COLO829 (cell line): ENCODE results near the gene P4HTM.

ENCODE experiments used
- DNase-seq: peaks from one replicate; pipeline ENCODE4 v3.0.0; 2012; ENCODE audit warnings: low spot score

The P4HTM gene

DNA sequence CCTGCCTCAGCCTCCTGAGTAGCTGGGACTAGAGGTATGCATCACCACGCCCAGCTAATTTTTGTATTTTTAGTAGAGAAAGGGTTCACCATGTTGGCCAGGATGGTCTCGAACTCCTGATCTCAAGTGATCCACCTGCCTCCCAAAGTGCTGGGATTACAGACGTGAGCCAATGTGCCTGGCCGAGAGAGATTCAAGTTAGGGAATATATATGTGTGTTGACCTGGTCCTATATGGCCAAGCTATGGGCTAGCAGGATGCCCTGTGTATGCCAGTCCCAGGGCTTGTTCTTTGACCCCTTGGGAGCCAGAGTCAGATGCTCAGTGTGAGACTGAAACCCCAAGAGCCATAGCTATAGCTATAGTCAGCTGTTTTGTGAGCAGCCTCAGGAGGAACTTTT is 33.7 kb downstream of the P4HTM start:
- no peak for DNase-seq

DNA sequence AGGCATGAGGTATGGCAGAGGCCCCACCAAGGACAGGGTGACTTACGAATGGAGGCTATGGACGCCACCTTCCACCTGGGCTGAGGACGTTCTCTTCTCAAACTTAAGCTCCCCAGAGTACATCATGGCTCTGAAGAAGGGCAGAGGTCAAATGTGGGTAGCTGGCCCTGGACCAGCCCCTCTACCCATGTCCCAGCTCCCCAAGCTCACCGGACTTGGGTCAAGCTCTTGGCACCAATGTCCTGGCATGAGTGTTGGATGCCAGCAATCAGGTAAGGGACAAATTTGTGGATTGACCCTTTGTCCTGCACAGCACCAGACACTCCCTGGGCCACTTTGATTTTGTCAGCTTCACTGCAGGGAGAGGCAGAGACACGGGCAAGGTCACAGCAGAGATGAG is 34.4 kb downstream of the P4HTM start:
- DNase-seq = no peak

DNA sequence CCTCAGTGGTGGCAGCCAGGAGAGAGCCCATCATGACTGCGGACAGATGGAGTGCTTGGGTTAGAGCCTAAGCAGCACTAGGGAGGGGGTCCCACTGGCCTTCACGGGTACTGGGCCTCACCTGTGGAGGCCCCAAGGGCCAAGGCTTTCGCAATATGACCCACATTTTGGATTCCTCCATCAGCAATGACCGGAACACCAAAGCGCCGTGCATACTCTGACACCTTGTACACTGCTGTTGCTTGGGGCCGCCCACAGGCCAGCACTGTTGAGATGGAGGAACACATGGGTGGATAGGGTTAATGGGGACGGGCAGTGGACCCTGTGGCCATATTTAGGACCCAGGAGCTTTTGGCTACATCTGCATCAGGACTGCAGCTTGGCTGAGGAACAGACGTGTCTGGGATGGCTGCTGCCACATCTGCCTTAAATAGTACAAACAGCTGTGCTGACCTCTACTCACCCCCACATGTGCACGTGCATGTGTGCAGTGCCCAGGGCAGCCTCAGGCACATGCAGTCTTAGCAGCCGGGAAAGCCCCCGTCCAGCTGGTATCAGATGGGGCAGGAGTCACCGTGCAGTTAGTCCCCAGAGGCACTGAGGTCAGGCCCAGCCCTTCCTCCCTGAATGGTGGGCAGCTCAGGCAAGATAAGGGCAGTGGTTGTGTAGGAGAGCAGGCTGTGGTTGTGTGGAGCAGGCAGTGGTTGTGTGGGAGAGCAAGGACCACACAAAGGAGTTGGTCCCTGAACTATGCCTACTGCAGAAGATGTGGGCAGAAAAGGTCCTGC is 35.2 kb downstream of the P4HTM start:
- no peak for DNase-seq

DNA sequence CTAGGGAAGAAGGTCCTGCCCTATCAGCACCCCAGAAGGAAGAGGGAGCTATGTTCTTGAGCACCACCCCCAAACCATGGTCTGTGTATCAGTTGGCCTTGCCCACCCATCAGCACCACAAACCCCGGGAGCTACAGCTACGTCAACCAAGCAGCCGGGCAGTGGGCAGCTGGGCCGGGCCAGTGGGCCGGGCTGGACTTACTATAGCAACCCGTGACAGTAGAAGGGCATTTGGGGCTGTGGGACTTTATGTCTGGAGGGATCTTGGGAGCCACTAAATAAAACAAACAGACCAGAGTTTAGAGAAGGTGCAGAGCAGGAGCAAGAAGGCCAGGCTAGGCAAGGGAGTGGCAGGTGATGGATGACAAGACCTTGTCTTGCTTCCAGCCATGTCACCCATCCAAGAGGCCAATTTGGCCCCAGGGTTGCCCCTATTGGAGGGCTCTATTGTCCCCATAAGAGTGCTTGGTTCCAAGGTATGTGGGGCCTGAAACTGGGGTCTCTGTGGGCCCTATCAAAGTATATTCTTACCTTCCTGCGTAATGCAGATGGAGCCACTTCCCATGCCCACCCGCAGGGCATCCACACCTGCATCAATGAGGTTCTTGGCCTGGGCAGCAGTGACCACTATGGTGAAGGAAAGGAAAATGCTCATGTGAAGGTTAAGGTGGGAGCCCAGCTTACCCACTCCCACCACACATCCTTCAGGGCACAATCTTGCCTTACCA is 35.9 kb downstream of the P4HTM start:
- no peak for DNase-seq

DNA sequence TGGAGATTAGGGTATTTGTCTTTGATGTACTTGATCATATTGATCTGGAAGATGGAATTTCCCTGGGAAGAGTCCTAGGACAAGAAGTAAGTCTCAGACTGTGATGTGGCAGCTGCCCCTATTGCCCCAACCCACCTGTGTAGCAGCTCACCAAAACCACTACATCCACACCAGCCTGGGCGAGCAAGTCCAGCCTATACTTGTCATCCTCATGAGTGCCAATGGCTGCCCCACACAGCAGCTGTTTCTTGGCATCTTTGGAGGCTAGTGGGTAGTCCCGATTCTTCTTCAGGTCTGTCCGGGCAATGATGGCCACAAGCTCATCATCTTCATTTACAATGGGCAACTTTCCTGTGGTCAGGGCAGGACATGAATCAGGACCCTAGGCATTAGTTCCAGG is 36.5 kb downstream of the P4HTM start:
- no peak for DNase-seq

DNA sequence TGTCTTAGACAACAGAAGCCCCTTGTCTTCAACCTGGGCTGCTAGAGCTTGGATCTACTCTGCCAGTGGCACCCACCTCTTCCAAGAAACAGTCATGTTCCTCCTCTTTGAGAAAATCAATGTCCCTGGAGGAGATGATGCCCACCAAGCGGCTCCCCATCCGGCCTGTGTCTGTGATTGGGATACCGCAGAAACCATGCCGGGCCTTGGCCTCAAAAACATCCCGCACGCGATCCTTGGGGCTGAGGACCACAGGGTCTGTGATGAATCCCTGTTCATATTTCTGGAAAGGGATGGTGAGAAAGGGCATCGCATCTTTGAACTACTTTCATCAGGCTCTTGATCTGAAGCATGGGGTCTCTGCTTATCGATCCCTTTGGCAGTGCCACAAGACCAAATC is 37.6 kb downstream of the P4HTM start:
- DNase-seq = no peak

DNA sequence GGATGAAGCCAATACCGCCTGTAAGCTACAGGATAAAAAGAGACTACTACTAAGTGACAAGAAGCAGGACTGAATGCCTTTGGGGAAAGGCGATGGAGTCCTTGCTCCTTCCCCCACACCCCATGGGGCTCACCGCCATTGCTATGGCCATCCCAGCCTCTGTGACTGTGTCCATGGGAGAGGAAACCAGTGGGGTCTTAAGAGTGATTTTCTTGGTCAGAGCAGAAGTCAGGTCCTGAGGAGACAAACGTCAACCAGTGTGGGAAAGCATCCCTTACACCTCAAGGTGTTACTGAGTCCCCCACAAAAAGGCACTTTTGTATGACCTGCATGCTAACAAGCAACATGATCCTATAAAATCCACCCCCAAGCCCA is 38.2 kb downstream of the P4HTM start:
- no peak for DNase-seq

DNA sequence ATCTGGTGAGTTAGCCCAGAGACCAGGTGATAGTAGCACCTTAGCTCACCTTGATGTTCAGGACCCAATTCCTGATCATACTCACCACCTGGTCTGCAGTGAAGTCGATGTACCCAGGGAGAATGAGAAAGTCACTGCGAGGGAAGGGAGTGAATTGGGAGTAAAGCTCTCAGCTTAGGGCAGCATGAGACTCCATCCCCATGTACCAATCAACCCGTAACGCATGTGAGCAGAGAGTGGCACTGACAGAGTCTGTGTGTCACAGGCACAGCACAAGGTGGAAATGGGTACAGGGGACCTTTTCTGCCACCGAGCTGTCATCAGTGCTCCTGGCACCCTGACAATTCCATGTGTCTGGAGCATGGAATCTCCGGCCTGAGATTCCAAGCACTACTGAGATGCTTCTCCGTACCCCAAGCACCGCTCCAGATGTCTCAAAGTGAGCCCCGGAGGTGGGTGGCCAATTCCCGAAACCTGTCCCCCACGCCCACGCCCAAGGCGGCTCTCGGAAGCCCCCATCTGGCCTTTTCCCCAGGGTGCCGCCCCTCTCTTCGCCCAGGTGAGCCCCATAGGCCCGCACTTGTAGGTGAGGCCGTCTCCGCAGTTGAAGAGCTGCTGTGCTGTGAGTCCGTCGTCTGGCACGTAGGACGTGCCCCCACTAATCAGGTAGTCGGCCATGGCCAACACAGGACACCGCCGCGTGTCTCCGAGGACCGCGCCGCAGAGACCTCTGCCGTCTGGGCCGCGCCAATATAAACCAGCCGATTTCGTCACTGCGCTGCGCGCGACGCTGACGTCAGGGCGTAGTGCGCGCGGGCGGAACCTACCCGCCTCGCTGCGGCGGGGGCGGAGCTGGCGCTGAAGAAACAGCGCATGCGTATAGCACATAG is 38.9 kb downstream of the P4HTM start, which contains the start of gene IMPDH2:
IMPDH2 (minus strand) TSS at position 726 of the 890 bp plus-strand sequence; CDS start at position 678, 48 bp downstream.
- DNase-seq = peak; percentile 89

DNA sequence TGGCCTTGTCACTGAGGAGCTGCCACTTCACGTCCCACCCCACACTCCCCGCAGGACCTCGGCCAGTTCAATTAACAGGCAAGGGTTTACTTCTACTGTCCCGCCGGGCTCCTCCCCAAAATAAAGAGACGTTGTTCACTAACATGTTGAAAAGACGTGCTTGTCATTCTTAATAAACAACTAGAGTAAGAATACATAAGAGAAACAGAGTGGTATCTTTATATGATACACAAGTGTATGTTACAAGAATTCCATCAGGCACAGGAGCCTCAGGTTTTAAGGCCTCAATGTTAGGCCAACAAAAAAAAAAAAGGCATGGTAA is 39.5 kb downstream of the P4HTM start:
- DNase-seq = no peak

DNA sequence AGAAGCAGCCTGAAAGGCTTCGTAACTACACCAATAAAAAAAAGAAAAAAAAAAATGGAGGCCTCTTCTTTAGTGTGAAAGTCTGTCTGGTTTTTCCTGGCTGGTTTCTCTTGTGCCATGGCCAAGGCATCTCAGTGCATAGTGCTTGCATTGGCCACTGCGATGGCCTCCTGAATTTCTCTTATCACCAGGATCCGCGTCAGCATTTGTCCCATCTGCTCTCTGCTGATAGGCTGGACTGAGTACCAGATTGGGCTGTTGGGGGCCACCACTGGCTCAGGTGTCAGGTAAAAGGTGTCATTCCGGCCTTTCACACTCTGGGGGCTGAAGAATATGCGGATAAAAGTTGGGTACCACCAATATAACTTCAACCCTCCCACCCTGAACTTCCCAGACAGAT is 40.3 kb downstream of the P4HTM start:
- DNase-seq = no peak

DNA sequence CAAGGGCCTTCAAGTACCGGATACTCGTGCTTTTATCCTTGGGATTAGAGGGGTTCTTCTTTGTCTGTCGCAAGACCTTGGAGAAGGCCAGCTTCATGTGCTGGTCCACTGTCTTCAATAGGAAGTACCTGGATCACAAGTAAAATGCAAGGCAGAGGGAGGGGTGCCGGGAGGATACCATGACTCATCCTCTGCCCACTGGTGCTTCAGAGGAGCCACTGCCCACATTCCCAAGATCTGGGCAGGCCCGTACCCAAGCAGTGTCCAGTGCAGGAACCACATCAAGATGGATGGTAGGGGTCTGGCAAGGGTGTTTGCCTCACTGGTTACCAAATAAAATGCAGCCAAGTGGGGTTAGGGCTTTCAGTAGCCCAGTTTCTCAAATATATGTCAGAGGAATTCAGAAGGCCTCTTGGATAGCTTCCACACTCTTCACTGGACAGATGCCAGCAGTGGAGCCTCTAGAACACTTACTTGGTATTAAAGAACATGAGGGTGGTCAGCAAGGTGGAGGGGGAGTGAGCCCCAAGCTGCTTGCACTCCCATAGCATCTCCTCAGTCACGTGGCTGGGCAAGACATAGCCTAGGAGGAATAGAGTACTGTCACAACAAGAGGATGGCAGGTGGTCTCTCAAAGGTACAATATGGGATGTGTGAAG is 42.7 kb downstream of the P4HTM start:
- no peak for DNase-seq

DNA sequence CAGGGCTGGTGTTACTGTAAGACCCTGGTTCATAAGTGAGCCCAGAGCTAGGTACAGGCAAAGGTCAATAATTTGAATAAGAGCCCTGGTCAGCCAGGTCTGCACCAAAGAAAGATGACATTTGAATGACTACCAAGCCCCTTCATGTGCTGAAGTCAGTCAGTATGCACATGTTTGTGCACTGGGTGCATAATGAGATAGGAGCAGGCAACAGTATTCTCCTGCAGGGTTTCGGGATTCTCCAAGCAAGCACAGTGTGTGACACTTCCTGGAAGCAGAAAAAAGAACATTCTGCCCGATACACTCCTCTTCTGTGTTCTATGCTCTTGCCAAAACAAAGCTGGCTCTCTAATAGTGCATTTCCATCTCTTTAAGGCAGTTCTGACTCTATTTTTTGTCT is 44.6 kb downstream of the P4HTM start:
- no peak for DNase-seq

DNA sequence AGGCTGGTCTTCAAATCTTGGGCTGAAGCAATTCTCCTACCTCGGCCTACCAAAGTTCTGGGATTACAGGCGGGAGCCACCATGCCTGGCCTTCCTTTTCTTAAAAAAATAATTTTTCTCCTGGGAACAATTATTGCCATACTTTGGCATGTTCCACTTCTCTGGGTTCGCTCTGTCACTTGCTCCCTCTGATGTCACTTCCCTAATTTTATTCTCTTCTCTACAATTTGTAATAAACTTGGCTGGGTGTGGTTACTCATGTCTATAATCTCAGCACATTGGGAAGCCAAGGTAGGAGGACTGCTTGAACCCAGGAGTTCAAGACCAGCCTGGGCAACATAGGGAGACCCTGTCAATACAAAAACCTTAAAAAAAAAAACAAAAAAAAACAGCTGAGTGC is 45.2 kb downstream of the P4HTM start:
- DNase-seq = no peak

DNA sequence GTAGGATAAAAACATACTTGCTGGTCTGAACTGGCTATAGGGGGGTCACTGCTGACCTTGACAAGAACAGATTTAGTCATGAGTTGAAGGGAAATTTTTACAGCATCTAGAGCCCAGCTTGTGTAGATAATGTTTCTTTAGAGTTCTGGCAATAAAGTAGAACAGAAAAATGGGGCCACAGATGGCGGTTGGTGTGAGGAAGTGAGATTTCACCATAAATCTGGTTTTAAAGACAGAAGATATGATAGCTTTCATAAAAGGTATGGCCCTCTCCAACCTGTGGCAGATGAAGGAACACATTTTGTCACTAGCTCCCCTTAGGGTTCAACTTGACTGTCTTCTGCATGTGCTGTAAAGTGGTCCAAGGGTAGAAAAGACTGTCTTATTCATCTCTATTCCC is 63.5 kb downstream of the P4HTM start:
- DNase-seq = no peak

DNA sequence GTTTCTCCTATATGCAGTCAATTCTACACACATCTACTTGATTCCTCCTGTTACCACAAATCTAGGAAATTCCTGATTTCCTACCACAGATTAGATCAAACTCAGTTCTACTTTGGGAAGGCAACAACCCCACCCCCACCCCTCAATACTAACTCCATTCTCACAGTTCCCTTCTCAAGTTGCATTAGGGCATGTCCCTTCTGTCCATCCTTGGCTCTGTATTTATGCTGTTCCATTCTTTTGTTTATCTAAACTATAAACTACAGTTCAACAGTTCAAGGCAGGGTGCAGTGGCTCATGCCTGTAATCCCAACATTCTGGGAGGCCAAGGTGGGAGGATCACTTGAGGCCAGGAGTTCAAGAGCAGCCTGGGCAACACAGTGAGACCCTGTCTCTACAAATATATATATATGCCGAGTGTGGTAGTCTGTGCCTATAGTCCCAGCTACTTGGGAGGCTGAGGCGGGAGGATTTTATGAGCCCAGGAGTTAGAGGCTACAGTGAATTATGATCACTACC is 64.4 kb downstream of the P4HTM start:
- no peak for DNase-seq
